Measurements from ENCODE around the gene CDH23. TPM values are rescaled to one million over a fixed set of nuclear protein-coding genes. Genes with fewer than 3 reads are reported as not detected.

CDH23 gene
- total RNA-seq, 1 experiment from 2014 or later = 2.9 TPM

GRCh38 chr10:71531485-71532446 lies 135.0 kb downstream of the CDH23 start:
- ChIA-PET CTCF (interaction anchor here (0.7 to 2.5 kb wide), 7 partner anchors 18 to 187 kb away, joined by 3 to 11 read pairs (median 5); no protein-coding TSS in a partner anchor), POLR2A (no interaction called here)
- H3K27me3 Mint-ChIP-seq (ENCODE audit: low read depth) = no peaks in the 10 kb centered on the region
- no peak overlapping the region for H3K4me3 Mint-ChIP-seq
- H3K27ac Mint-ChIP-seq = no peak overlapping the region
- H3K9me3 Mint-ChIP-seq = no peaks in the 10 kb centered on the region
- peaks cover 27% of the 10 kb centered on the region for H3K4me1 Mint-ChIP-seq
- H3K36me3 Mint-ChIP-seq = no peaks in the 10 kb centered on the region
- TF ChIP-seq STAT6 (CRISPR knock-in tag; conservative IDR thresholded peaks at IDR 0.05; ENCODE audit: low read depth) (no peak), OVOL2 (CRISPR knock-in tag; IDR thresholded peaks at IDR 0.05; ENCODE audit: borderline replicate concordance) (no peak), FOXJ3 (CRISPR knock-in tag; IDR thresholded peaks at IDR 0.05; ENCODE audit: borderline replicate concordance) (no peak), IRF2 (CRISPR knock-in tag; IDR thresholded peaks at IDR 0.05; ENCODE audit: borderline replicate concordance, low read depth) (no peak), ZNF416 (CRISPR knock-in tag; IDR thresholded peaks at IDR 0.05) (no peak), CREB1 (CRISPR knock-in tag; IDR thresholded peaks at IDR 0.05) (no peak), FOXK1 (CRISPR knock-in tag; IDR thresholded peaks at IDR 0.05) (no peak), ZNF121 (CRISPR knock-in tag; IDR thresholded peaks at IDR 0.05) (no peak), ZNF138 (CRISPR knock-in tag; conservative IDR thresholded peaks at IDR 0.05) (no peak), ZMAT4 (CRISPR knock-in tag; IDR thresholded peaks at IDR 0.05) (no peak), ZNF512 (CRISPR knock-in tag; IDR thresholded peaks at IDR 0.05; ENCODE audit: borderline replicate concordance) (no peak), ZNF425 (CRISPR knock-in tag; conservative IDR thresholded peaks at IDR 0.05) (no peak), E2F4 (CRISPR knock-in tag; IDR thresholded peaks at IDR 0.05; ENCODE audit: borderline replicate concordance, low read depth) (no peak), CREM (CRISPR knock-in tag; IDR thresholded peaks at IDR 0.05) (no peak), E2F5 (CRISPR knock-in tag; IDR thresholded peaks at IDR 0.05) (no peak)
- no peak for DNase-seq (ENCODE audit: low spot score)
- no peak for ATAC-seq

Data from WTC11 (cell line).